Measurements from ENCODE around the gene DSG4.

DSG4 gene

GRCh38 chr18:31450409-31450808, 73.8 kb downstream of the DSG4 start:
- peak; percentile 23 for DNase-seq

- no peak for DNase-seq
Measured at GRCh38 chr18:31451625-31452024, 75.0 kb downstream of the DSG4 start.

GRCh38 chr18:31454066-31454708, 77.6 kb downstream of the DSG4 start:
- DNase-seq: peak; percentile 53

Measured in fibroblast of skin of back (primary cell).